Measurements from ENCODE around the gene LDHD.

DNA sequence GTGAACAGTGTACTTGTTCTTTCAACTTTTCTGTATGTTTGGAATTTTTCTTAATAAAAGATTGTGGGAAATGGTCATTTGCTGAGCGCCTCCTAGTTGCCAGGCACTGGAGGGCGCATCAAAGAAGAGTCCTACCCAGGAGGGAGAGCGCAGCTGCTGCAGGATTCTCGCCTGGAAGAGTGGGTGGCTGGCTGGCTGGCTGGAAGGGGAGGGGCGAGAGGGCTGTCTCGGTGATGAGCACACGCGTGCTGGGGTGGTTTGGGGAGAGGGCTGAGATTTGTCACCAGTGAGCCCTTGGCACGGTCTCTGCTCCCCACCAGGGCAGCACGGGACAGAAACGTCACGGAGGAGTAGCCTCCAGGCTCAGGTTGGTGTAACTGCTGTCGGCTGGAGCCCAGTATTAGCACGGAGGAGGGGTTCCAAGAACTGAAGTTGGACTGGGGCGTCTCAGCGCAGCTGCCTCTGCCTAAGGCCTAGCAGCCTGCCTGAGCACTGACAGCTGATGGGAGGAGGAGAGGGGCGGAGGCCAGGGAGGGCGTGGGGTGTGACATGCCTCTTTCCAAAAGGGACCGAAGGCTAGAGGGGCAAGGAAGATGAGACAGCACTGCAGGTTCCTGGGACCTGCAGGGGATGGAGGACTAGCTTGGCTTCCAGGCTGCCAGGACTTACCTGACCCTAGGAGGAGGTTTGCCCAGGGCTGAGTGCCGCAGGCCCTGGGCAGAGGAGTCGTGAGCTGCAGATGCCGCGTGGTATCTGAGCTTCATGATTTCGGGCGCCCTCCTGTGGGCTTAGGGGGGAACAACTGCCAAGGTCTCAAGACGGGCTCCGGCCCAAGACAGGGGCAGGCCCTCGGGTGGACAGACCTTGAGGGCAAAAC is 5.7 kb downstream of the LDHD start:
- TF ChIP-seq EP300 (IDR thresholded peaks at IDR 0.05) (no peak), CBX2 (IDR thresholded peaks at IDR 0.05; ENCODE audit: borderline replicate concordance, low read depth) (no peak), POLR2A (IDR thresholded peaks at IDR 0.05; ENCODE audit: low read length) (no peak), EHMT2 (IDR thresholded peaks at IDR 0.05; ENCODE audit: low read depth) (no peak), SMC3 (IDR thresholded peaks at IDR 0.05) (peak; percentile 97), KDM1A (IDR thresholded peaks at IDR 0.05; ENCODE audit: low read depth) (no peak), BCL3 (IDR thresholded peaks at IDR 0.05) (no peak), FOSL2 (IDR thresholded peaks at IDR 0.05) (no peak), FOSL2 (CRISPR knock-in tag; IDR thresholded peaks at IDR 0.05) (no peak), HOXB5 (CRISPR knock-in tag; IDR thresholded peaks at IDR 0.05) (no peak)
- TF ChIP-seq, protein P1, sequence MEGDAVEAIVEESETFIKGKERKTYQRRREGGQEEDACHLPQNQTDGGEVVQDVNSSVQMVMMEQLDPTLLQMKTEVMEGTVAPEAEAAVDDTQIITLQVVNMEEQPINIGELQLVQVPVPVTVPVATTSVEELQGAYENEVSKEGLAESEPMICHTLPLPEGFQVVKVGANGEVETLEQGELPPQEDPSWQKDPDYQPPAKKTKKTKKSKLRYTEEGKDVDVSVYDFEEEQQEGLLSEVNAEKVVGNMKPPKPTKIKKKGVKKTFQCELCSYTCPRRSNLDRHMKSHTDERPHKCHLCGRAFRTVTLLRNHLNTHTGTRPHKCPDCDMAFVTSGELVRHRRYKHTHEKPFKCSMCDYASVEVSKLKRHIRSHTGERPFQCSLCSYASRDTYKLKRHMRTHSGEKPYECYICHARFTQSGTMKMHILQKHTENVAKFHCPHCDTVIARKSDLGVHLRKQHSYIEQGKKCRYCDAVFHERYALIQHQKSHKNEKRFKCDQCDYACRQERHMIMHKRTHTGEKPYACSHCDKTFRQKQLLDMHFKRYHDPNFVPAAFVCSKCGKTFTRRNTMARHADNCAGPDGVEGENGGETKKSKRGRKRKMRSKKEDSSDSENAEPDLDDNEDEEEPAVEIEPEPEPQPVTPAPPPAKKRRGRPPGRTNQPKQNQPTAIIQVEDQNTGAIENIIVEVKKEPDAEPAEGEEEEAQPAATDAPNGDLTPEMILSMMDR (IDR thresholded peaks at IDR 0.05), result peak; percentile 84
- TF ChIP-seq, protein P2, sequence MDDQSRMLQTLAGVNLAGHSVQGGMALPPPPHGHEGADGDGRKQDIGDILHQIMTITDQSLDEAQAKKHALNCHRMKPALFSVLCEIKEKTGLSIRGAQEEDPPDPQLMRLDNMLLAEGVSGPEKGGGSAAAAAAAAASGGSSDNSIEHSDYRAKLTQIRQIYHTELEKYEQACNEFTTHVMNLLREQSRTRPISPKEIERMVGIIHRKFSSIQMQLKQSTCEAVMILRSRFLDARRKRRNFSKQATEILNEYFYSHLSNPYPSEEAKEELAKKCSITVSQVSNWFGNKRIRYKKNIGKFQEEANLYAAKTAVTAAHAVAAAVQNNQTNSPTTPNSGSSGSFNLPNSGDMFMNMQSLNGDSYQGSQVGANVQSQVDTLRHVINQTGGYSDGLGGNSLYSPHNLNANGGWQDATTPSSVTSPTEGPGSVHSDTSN (IDR thresholded peaks at IDR 0.05), result peak; percentile 62; the same call in 1 of the 2 replicates
